ENCODE data around the gene CMTM8.

CMTM8 gene

GRCh38 chr3:32373844-32374243, 135.4 kb downstream of the CMTM8 start:
- DNase-seq: no peak
- no peak overlapping the region for H3K23ac ChIP-seq (ENCODE audit: low read length in 2 of 2)
- H3K27me3 ChIP-seq (ENCODE audit: control insufficient read depth in 1 of 2, insufficient read depth in 1 of 2, low read length in 2 of 2): no peaks in the 10 kb centered on the region
- H3K36me3 ChIP-seq (ENCODE audit: control insufficient read depth in 1 of 2, insufficient read depth in 2 of 2, low read depth in 1 of 2, low read length in 2 of 2): peaks cover 0 to 3% of the 10 kb centered on the region in 2 experiments
- H3K4me2 ChIP-seq (ENCODE audit: low read length, poor library complexity, severe bottlenecking): no peak overlapping the region
- no peaks in the 10 kb centered on the region for H3K9me3 ChIP-seq (ENCODE audit: control insufficient read depth, low read length)
- whole genome bisulfite sequencing: 89% methylated on average over 3 of the region's 5 CpGs
- H3K4me3 ChIP-seq (ENCODE audit: insufficient read depth in 1 of 2, low read depth in 1 of 2, low read length in 2 of 2): no peak overlapping the region
- no peak overlapping the region for H3K9ac ChIP-seq (ENCODE audit: low read length)
- no peak overlapping the region for H3K14ac ChIP-seq (ENCODE audit: low read length in 2 of 2)
- no peak overlapping the region for H2BK15ac ChIP-seq (ENCODE audit: low read depth, poor library complexity, severe bottlenecking)
- no peak overlapping the region for H2AFZ ChIP-seq (ENCODE audit: low read depth, low read length)
- no peak overlapping the region for H4K91ac ChIP-seq (ENCODE audit: low read length)
- H3K79me1 ChIP-seq (replicated peaks; ENCODE audit: low read length, poor library complexity, severe bottlenecking): no peaks in the 10 kb centered on the region
- no peak overlapping the region for H3K27ac ChIP-seq (ENCODE audit: low read length, poor library complexity, severe bottlenecking)
- H2BK5ac ChIP-seq (ENCODE audit: low read depth, low read length, poor library complexity, severe bottlenecking): no peak overlapping the region
- H4K8ac ChIP-seq (ENCODE audit: low read length): no peak overlapping the region
- no peak overlapping the region for H3K18ac ChIP-seq (ENCODE audit: low read depth in 1 of 2, low read length in 2 of 2)
- H2AK5ac ChIP-seq (ENCODE audit: low read length, severe bottlenecking): no peak overlapping the region
- no peak overlapping the region for H2BK12ac ChIP-seq (ENCODE audit: low read length in 2 of 2)
- H3K4ac ChIP-seq (ENCODE audit: low read depth in 1 of 2, low read length in 2 of 2): no peak overlapping the region
- H2BK120ac ChIP-seq (ENCODE audit: low read depth, low read length): no peak overlapping the region
- no peaks in the 10 kb centered on the region for H3K4me1 ChIP-seq (ENCODE audit: control insufficient read depth, insufficient read depth, low read depth, low read length)

GRCh38 chr3:32374788-32375595, 136.5 kb downstream of the CMTM8 start:
- Histone ChIP-seq H2BK120ac (ENCODE audit: low read depth, low read length) (no peak overlapping the region), H3K4me3 (ENCODE audit: insufficient read depth in 1 of 2, low read depth in 1 of 2, low read length in 2 of 2) (no peak overlapping the region), H4K8ac (ENCODE audit: low read length) (no peak overlapping the region), H2BK12ac (ENCODE audit: low read length in 2 of 2) (no peak overlapping the region), H4K91ac (ENCODE audit: low read length) (no peak overlapping the region), H3K27me3 (ENCODE audit: control insufficient read depth in 1 of 2, insufficient read depth in 1 of 2, low read length in 2 of 2) (no peaks in the 10 kb centered on the region), H2BK5ac (ENCODE audit: low read depth, low read length, poor library complexity, severe bottlenecking) (no peak overlapping the region), H2AK5ac (ENCODE audit: low read length, severe bottlenecking) (no peak overlapping the region), H3K4me1 (ENCODE audit: control insufficient read depth, insufficient read depth, low read depth, low read length) (no peaks in the 10 kb centered on the region), H3K36me3 (ENCODE audit: control insufficient read depth in 1 of 2, insufficient read depth in 2 of 2, low read depth in 1 of 2, low read length in 2 of 2) (peaks cover 0 to 3% of the 10 kb centered on the region in 2 experiments), H3K79me1 (replicated peaks; ENCODE audit: low read length, poor library complexity, severe bottlenecking) (no peaks in the 10 kb centered on the region), H3K9me3 (ENCODE audit: control insufficient read depth, low read length) (no peaks in the 10 kb centered on the region), H3K14ac (ENCODE audit: low read length in 2 of 2) (no peak overlapping the region), H3K4ac (ENCODE audit: low read depth in 1 of 2, low read length in 2 of 2) (no peak overlapping the region), H3K23ac (ENCODE audit: low read length in 2 of 2) (no peak overlapping the region), H2BK15ac (ENCODE audit: low read depth, poor library complexity, severe bottlenecking) (no peak overlapping the region), H3K27ac (ENCODE audit: low read length, poor library complexity, severe bottlenecking) (no peak overlapping the region), H3K4me2 (ENCODE audit: low read length, poor library complexity, severe bottlenecking) (no peak overlapping the region), H2AFZ (ENCODE audit: low read depth, low read length) (no peak overlapping the region), H3K18ac (ENCODE audit: low read depth in 1 of 2, low read length in 2 of 2) (no peak overlapping the region), H3K9ac (ENCODE audit: low read length) (peak overlapping the region; percentile 35)
- 61% methylated on average over 11 of the region's 12 CpGs for WGBS
- DNase-seq: peak; percentile 79

- Histone ChIP-seq H3K4ac (ENCODE audit: low read depth in 1 of 2, low read length in 2 of 2) (no peak overlapping the region), H3K4me3 (ENCODE audit: insufficient read depth in 1 of 2, low read depth in 1 of 2, low read length in 2 of 2) (no peak overlapping the region), H3K27me3 (ENCODE audit: control insufficient read depth in 1 of 2, insufficient read depth in 1 of 2, low read length in 2 of 2) (no peaks in the 10 kb centered on the region), H2AFZ (ENCODE audit: low read depth, low read length) (no peak overlapping the region), H2BK12ac (ENCODE audit: low read length in 2 of 2) (no peak overlapping the region), H3K79me1 (replicated peaks; ENCODE audit: low read length, poor library complexity, severe bottlenecking) (no peaks in the 10 kb centered on the region), H3K4me2 (ENCODE audit: low read length, poor library complexity, severe bottlenecking) (no peak overlapping the region), H3K9me3 (ENCODE audit: control insufficient read depth, low read length) (no peaks in the 10 kb centered on the region), H3K27ac (ENCODE audit: low read length, poor library complexity, severe bottlenecking) (no peak overlapping the region), H2BK5ac (ENCODE audit: low read depth, low read length, poor library complexity, severe bottlenecking) (no peak overlapping the region), H2AK5ac (ENCODE audit: low read length, severe bottlenecking) (no peak overlapping the region), H4K91ac (ENCODE audit: low read length) (no peak overlapping the region), H2BK15ac (ENCODE audit: low read depth, poor library complexity, severe bottlenecking) (no peak overlapping the region), H3K14ac (ENCODE audit: low read length in 2 of 2) (no peak overlapping the region), H3K9ac (ENCODE audit: low read length) (no peak overlapping the region), H3K23ac (ENCODE audit: low read length in 2 of 2) (no peak overlapping the region), H4K8ac (ENCODE audit: low read length) (no peak overlapping the region), H2BK120ac (ENCODE audit: low read depth, low read length) (no peak overlapping the region), H3K4me1 (ENCODE audit: control insufficient read depth, insufficient read depth, low read depth, low read length) (no peaks in the 10 kb centered on the region), H3K36me3 (ENCODE audit: control insufficient read depth in 1 of 2, insufficient read depth in 2 of 2, low read depth in 1 of 2, low read length in 2 of 2) (peaks cover 0 to 3% of the 10 kb centered on the region in 2 experiments), H3K18ac (ENCODE audit: low read depth in 1 of 2, low read length in 2 of 2) (no peak overlapping the region)
- DNase-seq: no peak
- WGBS: 97% methylated on average over 4 of the region's 5 CpGs
These were observed 137.1 kb downstream of the CMTM8 start for GRCh38 chr3:32375596-32375930.

GRCh38 chr3:32376115-32376514, 137.6 kb downstream of the CMTM8 start:
- Histone ChIP-seq H3K4ac (ENCODE audit: low read depth in 1 of 2, low read length in 2 of 2) (no peak overlapping the region), H4K91ac (ENCODE audit: low read length) (no peak overlapping the region), H2AK5ac (ENCODE audit: low read length, severe bottlenecking) (no peak overlapping the region), H2BK5ac (ENCODE audit: low read depth, low read length, poor library complexity, severe bottlenecking) (no peak overlapping the region), H3K4me1 (ENCODE audit: control insufficient read depth, insufficient read depth, low read depth, low read length) (no peaks in the 10 kb centered on the region), H3K27ac (ENCODE audit: low read length, poor library complexity, severe bottlenecking) (no peak overlapping the region), H3K27me3 (ENCODE audit: control insufficient read depth in 1 of 2, insufficient read depth in 1 of 2, low read length in 2 of 2) (peaks cover 0 to 3% of the 10 kb centered on the region in 2 experiments), H3K14ac (ENCODE audit: low read length in 2 of 2) (no peak overlapping the region), H3K23ac (ENCODE audit: low read length in 2 of 2) (no peak overlapping the region), H2BK15ac (ENCODE audit: low read depth, poor library complexity, severe bottlenecking) (no peak overlapping the region), H2BK12ac (ENCODE audit: low read length in 2 of 2) (no peak overlapping the region), H2BK120ac (ENCODE audit: low read depth, low read length) (no peak overlapping the region), H3K9ac (ENCODE audit: low read length) (no peak overlapping the region), H2AFZ (ENCODE audit: low read depth, low read length) (no peak overlapping the region), H3K36me3 (ENCODE audit: control insufficient read depth in 1 of 2, insufficient read depth in 2 of 2, low read depth in 1 of 2, low read length in 2 of 2) (peaks cover 0 to 3% of the 10 kb centered on the region in 2 experiments), H3K4me3 (ENCODE audit: insufficient read depth in 1 of 2, low read depth in 1 of 2, low read length in 2 of 2) (no peak overlapping the region), H3K9me3 (ENCODE audit: control insufficient read depth, low read length) (no peaks in the 10 kb centered on the region), H3K18ac (ENCODE audit: low read depth in 1 of 2, low read length in 2 of 2) (no peak overlapping the region), H4K8ac (ENCODE audit: low read length) (no peak overlapping the region), H3K79me1 (replicated peaks; ENCODE audit: low read length, poor library complexity, severe bottlenecking) (no peaks in the 10 kb centered on the region), H3K4me2 (ENCODE audit: low read length, poor library complexity, severe bottlenecking) (no peak overlapping the region)
- WGBS: 60% methylated on average over 1 of the region's 2 CpGs
- DNase-seq: no peak
